IPS DF 19.7 (cell line): ENCODE results near the gene SPATA19.

Source experiments
- DNase-seq: peaks from one replicate; pipeline ENCODE4 v3.0.0-alpha.2; 2013; ENCODE audit warnings: low read depth, low spot score

The SPATA19 gene

GRCh38 chr11:133818302-133818701, 27.0 kb downstream of the SPATA19 start:
- DNase-seq: no peak

GRCh38 chr11:133817449-133817848, 27.9 kb downstream of the SPATA19 start:
- DNase-seq: no peak

- no peak for DNase-seq
Measured at GRCh38 chr11:133816146-133816870, 29.0 kb downstream of the SPATA19 start.

- DNase-seq: no peak
Measured at GRCh38 chr11:133815636-133816035, 29.7 kb downstream of the SPATA19 start.

- DNase-seq: no peak
Measured at GRCh38 chr11:133814588-133815100, 30.7 kb downstream of the SPATA19 start.

GRCh38 chr11:133811850-133812685, 33.2 kb downstream of the SPATA19 start:
- no peak for DNase-seq

GRCh38 chr11:133810766-133811165, 34.5 kb downstream of the SPATA19 start:
- no peak for DNase-seq

GRCh38 chr11:133809569-133810491, 35.5 kb downstream of the SPATA19 start:
- no peak for DNase-seq

GRCh38 chr11:133808393-133809140, 36.7 kb downstream of the SPATA19 start:
- DNase-seq: no peak

- DNase-seq: no peak
Measured at GRCh38 chr11:133803026-133803425, 42.3 kb downstream of the SPATA19 start.

GRCh38 chr11:133801356-133801755, 44.0 kb downstream of the SPATA19 start:
- no peak for DNase-seq

GRCh38 chr11:133800666-133801065, 44.6 kb downstream of the SPATA19 start:
- DNase-seq: no peak

- DNase-seq: no peak
Measured at GRCh38 chr11:133797554-133797953, 47.8 kb downstream of the SPATA19 start.

- DNase-seq: no peak
Measured at GRCh38 chr11:133796043-133796795, 49.1 kb downstream of the SPATA19 start.

GRCh38 chr11:133795088-133795487, 50.2 kb downstream of the SPATA19 start:
- DNase-seq: no peak

GRCh38 chr11:133794205-133794604, 51.1 kb downstream of the SPATA19 start:
- no peak for DNase-seq

- DNase-seq: no peak
Measured at GRCh38 chr11:133793271-133794035, 51.9 kb downstream of the SPATA19 start.

GRCh38 chr11:133790995-133791394, 54.3 kb downstream of the SPATA19 start:
- no peak for DNase-seq
